Suprapubic skin (tissue), 4 donors: ENCODE data around the gene SCLT1.

Experiments used
- CTCF ChIP-seq, 2 donors: fragments of 200-600 bp in 1 of 2; fragments of 450-650 bp in 1 of 2; sonication (generic) in 1 of 2; IDR thresholded peaks; one replicate each; pipeline ENCODE4 v1.5.1; 2016 to 2019; ENCODE audit warnings: antibody characterized with exemption in 2 of 2, mild to moderate bottlenecking in 1 of 2, moderate library complexity in 1 of 2
- EP300 ChIP-seq: sonication (generic); formaldehyde crosslinking; IDR thresholded peaks from one replicate; pipeline ENCODE4 v1.6.1; 2017; ENCODE audit warnings: antibody characterized with exemption
- POLR2A ChIP-seq, 2 donors: fragments of 450-650 bp; IDR thresholded peaks; one replicate each; pipeline ENCODE4 v1.6.1; 2017; ENCODE audit warnings: antibody characterized with exemption in 2 of 2, mild to moderate bottlenecking in 2 of 2, moderate library complexity in 2 of 2
- POLR2AphosphoS5 ChIP-seq, 3 donors: sonication (generic); formaldehyde crosslinking; IDR thresholded peaks; one replicate each; pipeline ENCODE4 v1.6.1; 2017; ENCODE audit warnings: antibody characterized with exemption in 3 of 3

- TF ChIP-seq EP300 = no peak
- TF ChIP-seq CTCF (IDR thresholded peaks at IDR 0.05) = no peak
- no peak for TF ChIP-seq POLR2A (IDR thresholded peaks at IDR 0.05)
- TF ChIP-seq POLR2AphosphoS5 (IDR thresholded peaks at IDR 0.05) = no peak
Observed at GRCh38 chr4:129129143-129129542, 35.8 kb upstream of the SCLT1 start.
